Endothelial cell of umbilical vein (primary cell): ENCODE data around the gene NUDT6. TPM values are rescaled to one million over a fixed set of nuclear protein-coding genes. Genes with fewer than 3 reads are reported as not detected.

Source experiments
- BruUV-seq: library from RNA; stranded (reverse); fragments of 400-500 nt; replicated peaks from 2 replicates; lab custom pipeline; 2021; lab: Mats Ljungman, UMichigan
- CTCF ChIA-PET: fragments of 300-600, 350-600 bp; sonication (Branson Sonifier 250); formaldehyde crosslinking; loops from one replicate; lab custom pipeline; 2021; ENCODE audit warnings: antibody characterized with exemption, inconsistent platforms; lab: Charles Lee
- POLR2A ChIA-PET: fragments of 300-600, 350-600 bp; sonication (Branson Sonifier 250); formaldehyde crosslinking; loops from one replicate; lab custom pipeline; 2021; ENCODE audit warnings: antibody characterized with exemption, inconsistent platforms; lab: Charles Lee
- DNase-seq: peaks from one replicate; pipeline ENCODE4 v3.0.0-alpha.2; 2011; ENCODE audit warnings: low read depth, low spot score
- FAIRE-seq: peaks from 2 replicates; lab custom pipeline; 2011; peaks lifted over from hg19 to GRCh38; lab: Jason Lieb, UNC
- H2AFZ ChIP-seq: 2 replicates; pipeline ENCODE4 v1.6.0; 2012; ENCODE audit warnings: low read depth, low read length, control low read depth, inconsistent platforms
- H3K27ac ChIP-seq: 2 replicates; pipeline ENCODE4 v1.5.1; 2011; ENCODE audit warnings: low read depth, mild to moderate bottlenecking, control low read depth, low read length, moderate library complexity; ENCODE audit not compliant: insufficient read depth
- H3K27me3 ChIP-seq, 2 experiments: 2 replicates each; pipeline versions ENCODE4 v1.6.0 to v1.6.1; 2011; ENCODE audit warnings: low read length in 2 of 2, mixed read lengths in 1 of 2; ENCODE audit not compliant: control insufficient read depth in 2 of 2, insufficient read depth in 2 of 2
- H3K36me3 ChIP-seq, 2 experiments: 2 replicates in 1 of 2; 3 replicates in 1 of 2; pipeline ENCODE4 v1.5.1; 2011; ENCODE audit warnings: low read length in 2 of 2, mild to moderate bottlenecking in 1 of 2, moderate library complexity in 1 of 2; ENCODE audit not compliant: control insufficient read depth in 2 of 2, insufficient read depth in 2 of 2; ENCODE audit errors: extremely low read depth in 1 of 2
- H3K4me1 ChIP-seq: 3 replicates; pipeline ENCODE4 v1.5.1; 2011; ENCODE audit warnings: mild to moderate bottlenecking, low read length; ENCODE audit not compliant: control insufficient read depth, insufficient read depth; ENCODE audit errors: extremely low read depth
- H3K4me2 ChIP-seq: 2 replicates; pipeline ENCODE4 v1.6.1; 2011; ENCODE audit warnings: low read length, control low read depth, mixed read lengths; ENCODE audit not compliant: insufficient read depth
- H3K4me3 ChIP-seq, 3 experiments: fragments of 200-600 bp in 1 of 3; sonication (generic), shearing (Covaris generic) in 1 of 3; replicated peaks in 1 of 3; 2 replicates each; pipeline ENCODE4 v1.5.1; 2011 to 2016; ENCODE audit warnings: control low read depth in 3 of 3, low read length in 3 of 3, mild to moderate bottlenecking in 2 of 3, inconsistent platforms in 1 of 3, low read depth in 1 of 3, moderate library complexity in 1 of 3; ENCODE audit not compliant: insufficient read depth in 1 of 3
- H3K79me2 ChIP-seq: 2 replicates; pipeline ENCODE4 v1.6.0; 2012; ENCODE audit warnings: low read length, inconsistent platforms; ENCODE audit not compliant: control insufficient read depth, insufficient read depth
- H3K9ac ChIP-seq: replicated peaks from 2 replicates; pipeline ENCODE3; 2011; ENCODE audit warnings: low read length, control low read depth; ENCODE audit not compliant: insufficient read depth; ENCODE audit errors: extremely low read depth
- H3K9me1 ChIP-seq: replicated peaks from 3 replicates; pipeline ENCODE4 v1.6.0; 2011; ENCODE audit warnings: mild to moderate bottlenecking, low read length; ENCODE audit not compliant: control insufficient read depth, insufficient read depth; ENCODE audit errors: extremely low read depth
- H3K9me3 ChIP-seq: replicated peaks from 2 replicates; pipeline ENCODE4 v1.5.1; 2012; ENCODE audit warnings: low read length, inconsistent platforms; ENCODE audit not compliant: control insufficient read depth, insufficient read depth
- H4K20me1 ChIP-seq: replicated peaks from 2 replicates; pipeline ENCODE3; 2011; ENCODE audit warnings: mild to moderate bottlenecking, low read length; ENCODE audit not compliant: control insufficient read depth, insufficient read depth; ENCODE audit errors: extremely low read depth
- EZH2 ChIP-seq: IDR thresholded peaks from 2 replicates; pipeline ENCODE4 v1.6.1; 2012; ENCODE audit warnings: borderline replicate concordance, low read depth, mild to moderate bottlenecking, moderate library complexity, low read length, inconsistent platforms; ENCODE audit not compliant: severe bottlenecking
- FOS ChIP-seq: IDR thresholded peaks from 2 replicates; pipeline ENCODE4 v1.6.1; 2011; ENCODE audit warnings: mild to moderate bottlenecking, low read length, moderate library complexity, borderline replicate concordance; ENCODE audit not compliant: insufficient read depth
- GATA2 ChIP-seq: IDR thresholded peaks from 2 replicates; pipeline ENCODE4 v1.7.0; 2011; ENCODE audit warnings: low read depth, mild to moderate bottlenecking, moderate library complexity, mixed read lengths, low read length; ENCODE audit not compliant: insufficient read length, insufficient read depth
- JUN ChIP-seq: IDR thresholded peaks from 2 replicates; pipeline ENCODE4 v1.6.1; 2011; ENCODE audit warnings: borderline replicate concordance, low read depth; ENCODE audit not compliant: insufficient read length, insufficient read depth
- MYC ChIP-seq: IDR thresholded peaks from one replicate; pipeline ENCODE4 v1.6.1; 2011; ENCODE audit warnings: mild to moderate bottlenecking, low read depth, low read length
- POLR2A ChIP-seq: IDR thresholded peaks from 2 replicates; pipeline ENCODE4 v1.6.1; 2012; ENCODE audit warnings: low read depth, mild to moderate bottlenecking, control low read depth, low read length
- POLR2AphosphoS5 ChIP-seq: IDR thresholded peaks from 2 replicates; pipeline ENCODE4 v1.6.1; 2012; ENCODE audit warnings: low read depth, mild to moderate bottlenecking, control low read depth, low read length, moderate library complexity; ENCODE audit not compliant: insufficient read depth
- dilution Hi-C: fragments of 300-500 bp; cut with MboI; formaldehyde crosslinking; loops from one replicate; pipeline ENCODE4 v1.15.0; 2019; ENCODE audit warnings: low sequenced_read_pairs; ENCODE audit not compliant: extremely low pct_ligation_motif_present
- intact Hi-C: fragments of 100-400 bp; cut with micrococcal nuclease; formaldehyde crosslinking; loops from one replicate; pipeline ENCODE4 v1.10.0; 2022
- polyA plus RNA-seq, 4 experiments: library from polyadenylated mRNA; depleted of rRNA in 3 of 4; stranded (reverse) in 3 of 4; unstranded in 1 of 4; fragments of >200 nt; gene quantifications; 2 replicates each; pipeline versions ENCODE4 v1.2.1 to v1.2.3, GENCODE V29; 2011 to 2012; ENCODE audit warnings: missing spikeins in 1 of 4
- total RNA-seq: library from RNA; stranded (reverse); gene quantifications from 2 replicates; pipeline ENCODE4 v1.2.3, GENCODE V29; 2021
- TF ChIP-seq, protein P1 (sequence below): IDR thresholded peaks from 2 replicates; pipeline ENCODE4 v1.6.1; 2011; ENCODE audit not compliant: insufficient read depth, insufficient read length
- TF ChIP-seq, protein P2 (sequence below), 2 donors: IDR thresholded peaks; 1 replicate in 1 of 2; 2 replicates in 1 of 2; pipeline ENCODE4 v1.5.1; 2011; ENCODE audit warnings: low read length in 2 of 2, mild to moderate bottlenecking in 2 of 2, moderate library complexity in 2 of 2, control low read depth in 1 of 2, inconsistent platforms in 1 of 2, low read depth in 1 of 2; ENCODE audit not compliant: insufficient read depth in 1 of 2; ENCODE audit errors: extremely low read depth in 1 of 2

Gene NUDT6
- total and polyA plus RNA-seq, 2 donors (not counting 3 experiments of a cell fraction or from before 2014, with no cell fraction given) = 5.1 to 5.4 TPM

DNA sequence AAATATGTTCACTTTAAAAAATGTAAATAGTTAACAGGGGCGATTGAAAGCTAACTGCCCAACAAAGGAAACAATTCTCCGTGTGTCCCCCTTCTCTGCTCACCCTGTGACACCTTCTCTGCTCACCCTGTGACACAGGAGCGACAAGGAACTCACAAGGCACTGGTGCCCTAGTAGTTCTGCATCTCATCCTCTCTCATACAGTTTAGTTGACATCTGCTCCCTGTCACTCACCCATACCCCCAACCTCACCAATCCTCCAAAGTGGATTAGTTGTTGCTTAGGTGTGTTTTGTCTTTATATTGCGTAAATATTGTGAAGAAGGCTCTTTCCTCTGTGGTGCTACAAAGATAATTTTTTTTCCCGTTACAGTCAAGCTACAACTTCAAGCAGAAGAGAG, 46.4 kb downstream of the NUDT6 start:
- Histone ChIP-seq H3K9ac (no peak overlapping the region), H3K79me2 (no peaks in the 10 kb centered on the region), H3K27me3 (no peaks in the 10 kb centered on the region), H2AFZ (no peak overlapping the region), H3K4me1 (peaks cover 13% of the 10 kb centered on the region), H3K4me3 (no peak overlapping the region), H3K36me3 (peaks cover 0 to 4% of the 10 kb centered on the region in 2 experiments), H3K9me3 (no peaks in the 10 kb centered on the region), H3K4me2 (no peak overlapping the region), H4K20me1 (no peaks in the 10 kb centered on the region), H3K27ac (no peak overlapping the region), H3K9me1 (no peaks in the 10 kb centered on the region)
- TF ChIP-seq, protein P1, sequence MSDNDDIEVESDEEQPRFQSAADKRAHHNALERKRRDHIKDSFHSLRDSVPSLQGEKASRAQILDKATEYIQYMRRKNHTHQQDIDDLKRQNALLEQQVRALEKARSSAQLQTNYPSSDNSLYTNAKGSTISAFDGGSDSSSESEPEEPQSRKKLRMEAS = no peak
- TF ChIP-seq, protein P2, sequence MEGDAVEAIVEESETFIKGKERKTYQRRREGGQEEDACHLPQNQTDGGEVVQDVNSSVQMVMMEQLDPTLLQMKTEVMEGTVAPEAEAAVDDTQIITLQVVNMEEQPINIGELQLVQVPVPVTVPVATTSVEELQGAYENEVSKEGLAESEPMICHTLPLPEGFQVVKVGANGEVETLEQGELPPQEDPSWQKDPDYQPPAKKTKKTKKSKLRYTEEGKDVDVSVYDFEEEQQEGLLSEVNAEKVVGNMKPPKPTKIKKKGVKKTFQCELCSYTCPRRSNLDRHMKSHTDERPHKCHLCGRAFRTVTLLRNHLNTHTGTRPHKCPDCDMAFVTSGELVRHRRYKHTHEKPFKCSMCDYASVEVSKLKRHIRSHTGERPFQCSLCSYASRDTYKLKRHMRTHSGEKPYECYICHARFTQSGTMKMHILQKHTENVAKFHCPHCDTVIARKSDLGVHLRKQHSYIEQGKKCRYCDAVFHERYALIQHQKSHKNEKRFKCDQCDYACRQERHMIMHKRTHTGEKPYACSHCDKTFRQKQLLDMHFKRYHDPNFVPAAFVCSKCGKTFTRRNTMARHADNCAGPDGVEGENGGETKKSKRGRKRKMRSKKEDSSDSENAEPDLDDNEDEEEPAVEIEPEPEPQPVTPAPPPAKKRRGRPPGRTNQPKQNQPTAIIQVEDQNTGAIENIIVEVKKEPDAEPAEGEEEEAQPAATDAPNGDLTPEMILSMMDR (IDR thresholded peaks at IDR 0.05; ENCODE audit: extremely low read depth in 1 of 2, insufficient read depth in 1 of 2, low read depth in 1 of 2, low read length in 2 of 2) = no peak
- TF ChIP-seq MYC (no peak), GATA2 (no peak), JUN (no peak), POLR2AphosphoS5 (no peak), POLR2A (no peak), EZH2 (no peak), FOS (no peak)
- ChIA-PET CTCF (interaction anchor here (0.6 to 2.9 kb wide), 5 partner anchors 9 to 273 kb away, joined by 3 to 7 read pairs (median 5); no protein-coding TSS in a partner anchor), POLR2A (no interaction called here)
- FAIRE-seq = no peak
- dilution Hi-C loops (no loop called here), intact Hi-C loops (no loop called here)
- no peak for DNase-seq
- no TSS peak for BruUV-seq
